Endothelial cell of umbilical vein (primary cell): ENCODE data around the gene TRIM71. TPM values are rescaled to one million over a fixed set of nuclear protein-coding genes. Genes with fewer than 3 reads are reported as not detected.

Source experiments
- BruUV-seq: library from RNA; stranded (reverse); fragments of 400-500 nt; replicated peaks from 2 replicates; lab custom pipeline; 2021; lab: Mats Ljungman, UMichigan
- CTCF ChIA-PET: fragments of 300-600, 350-600 bp; sonication (Branson Sonifier 250); formaldehyde crosslinking; loops from one replicate; lab custom pipeline; 2021; ENCODE audit warnings: antibody characterized with exemption, inconsistent platforms; lab: Charles Lee
- POLR2A ChIA-PET: fragments of 300-600, 350-600 bp; sonication (Branson Sonifier 250); formaldehyde crosslinking; loops from one replicate; lab custom pipeline; 2021; ENCODE audit warnings: antibody characterized with exemption, inconsistent platforms; lab: Charles Lee
- DNase-seq: peaks from one replicate; pipeline ENCODE4 v3.0.0-alpha.2; 2011; ENCODE audit warnings: low read depth, low spot score
- FAIRE-seq: peaks from 2 replicates; lab custom pipeline; 2011; peaks lifted over from hg19 to GRCh38; lab: Jason Lieb, UNC
- H2AFZ ChIP-seq: 2 replicates; pipeline ENCODE4 v1.6.0; 2012; ENCODE audit warnings: low read depth, low read length, control low read depth, inconsistent platforms
- H3K27ac ChIP-seq: 2 replicates; pipeline ENCODE4 v1.5.1; 2011; ENCODE audit warnings: low read depth, mild to moderate bottlenecking, control low read depth, low read length, moderate library complexity; ENCODE audit not compliant: insufficient read depth
- H3K27me3 ChIP-seq, 2 experiments: 2 replicates each; pipeline versions ENCODE4 v1.6.0 to v1.6.1; 2011; ENCODE audit warnings: low read length in 2 of 2, mixed read lengths in 1 of 2; ENCODE audit not compliant: control insufficient read depth in 2 of 2, insufficient read depth in 2 of 2
- H3K36me3 ChIP-seq, 2 experiments: 2 replicates in 1 of 2; 3 replicates in 1 of 2; pipeline ENCODE4 v1.5.1; 2011; ENCODE audit warnings: low read length in 2 of 2, mild to moderate bottlenecking in 1 of 2, moderate library complexity in 1 of 2; ENCODE audit not compliant: control insufficient read depth in 2 of 2, insufficient read depth in 2 of 2; ENCODE audit errors: extremely low read depth in 1 of 2
- H3K4me1 ChIP-seq: 3 replicates; pipeline ENCODE4 v1.5.1; 2011; ENCODE audit warnings: mild to moderate bottlenecking, low read length; ENCODE audit not compliant: control insufficient read depth, insufficient read depth; ENCODE audit errors: extremely low read depth
- H3K4me2 ChIP-seq: 2 replicates; pipeline ENCODE4 v1.6.1; 2011; ENCODE audit warnings: low read length, control low read depth, mixed read lengths; ENCODE audit not compliant: insufficient read depth
- H3K4me3 ChIP-seq, 3 experiments: fragments of 200-600 bp in 1 of 3; sonication (generic), shearing (Covaris generic) in 1 of 3; replicated peaks in 1 of 3; 2 replicates each; pipeline ENCODE4 v1.5.1; 2011 to 2016; ENCODE audit warnings: control low read depth in 3 of 3, low read length in 3 of 3, mild to moderate bottlenecking in 2 of 3, inconsistent platforms in 1 of 3, low read depth in 1 of 3, moderate library complexity in 1 of 3; ENCODE audit not compliant: insufficient read depth in 1 of 3
- H3K79me2 ChIP-seq: 2 replicates; pipeline ENCODE4 v1.6.0; 2012; ENCODE audit warnings: low read length, inconsistent platforms; ENCODE audit not compliant: control insufficient read depth, insufficient read depth
- H3K9ac ChIP-seq: replicated peaks from 2 replicates; pipeline ENCODE3; 2011; ENCODE audit warnings: low read length, control low read depth; ENCODE audit not compliant: insufficient read depth; ENCODE audit errors: extremely low read depth
- H3K9me1 ChIP-seq: replicated peaks from 3 replicates; pipeline ENCODE4 v1.6.0; 2011; ENCODE audit warnings: mild to moderate bottlenecking, low read length; ENCODE audit not compliant: control insufficient read depth, insufficient read depth; ENCODE audit errors: extremely low read depth
- H3K9me3 ChIP-seq: replicated peaks from 2 replicates; pipeline ENCODE4 v1.5.1; 2012; ENCODE audit warnings: low read length, inconsistent platforms; ENCODE audit not compliant: control insufficient read depth, insufficient read depth
- H4K20me1 ChIP-seq: replicated peaks from 2 replicates; pipeline ENCODE3; 2011; ENCODE audit warnings: mild to moderate bottlenecking, low read length; ENCODE audit not compliant: control insufficient read depth, insufficient read depth; ENCODE audit errors: extremely low read depth
- CTCF ChIP-seq, 2 donors: IDR thresholded peaks; 1 replicate in 1 of 2; 2 replicates in 1 of 2; pipeline ENCODE4 v1.5.1; 2011; ENCODE audit warnings: low read length in 2 of 2, mild to moderate bottlenecking in 2 of 2, moderate library complexity in 2 of 2, control low read depth in 1 of 2, inconsistent platforms in 1 of 2, low read depth in 1 of 2; ENCODE audit not compliant: insufficient read depth in 1 of 2; ENCODE audit errors: extremely low read depth in 1 of 2
- FOS ChIP-seq: IDR thresholded peaks from 2 replicates; pipeline ENCODE4 v1.6.1; 2011; ENCODE audit warnings: mild to moderate bottlenecking, low read length, moderate library complexity, borderline replicate concordance; ENCODE audit not compliant: insufficient read depth
- GATA2 ChIP-seq: IDR thresholded peaks from 2 replicates; pipeline ENCODE4 v1.7.0; 2011; ENCODE audit warnings: low read depth, mild to moderate bottlenecking, moderate library complexity, mixed read lengths, low read length; ENCODE audit not compliant: insufficient read length, insufficient read depth
- JUN ChIP-seq: IDR thresholded peaks from 2 replicates; pipeline ENCODE4 v1.6.1; 2011; ENCODE audit warnings: borderline replicate concordance, low read depth; ENCODE audit not compliant: insufficient read length, insufficient read depth
- POLR2AphosphoS5 ChIP-seq: IDR thresholded peaks from 2 replicates; pipeline ENCODE4 v1.6.1; 2012; ENCODE audit warnings: low read depth, mild to moderate bottlenecking, control low read depth, low read length, moderate library complexity; ENCODE audit not compliant: insufficient read depth
- dilution Hi-C: fragments of 300-500 bp; cut with MboI; formaldehyde crosslinking; loops from one replicate; pipeline ENCODE4 v1.15.0; 2019; ENCODE audit warnings: low sequenced_read_pairs; ENCODE audit not compliant: extremely low pct_ligation_motif_present
- intact Hi-C: fragments of 100-400 bp; cut with micrococcal nuclease; formaldehyde crosslinking; loops from one replicate; pipeline ENCODE4 v1.10.0; 2022
- polyA plus RNA-seq, 4 experiments: library from polyadenylated mRNA; depleted of rRNA in 3 of 4; stranded (reverse) in 3 of 4; unstranded in 1 of 4; fragments of >200 nt; gene quantifications; 2 replicates each; pipeline versions ENCODE4 v1.2.1 to v1.2.3, GENCODE V29; 2011 to 2012; ENCODE audit warnings: missing spikeins in 1 of 4
- total RNA-seq: library from RNA; stranded (reverse); gene quantifications from 2 replicates; pipeline ENCODE4 v1.2.3, GENCODE V29; 2021

Gene TRIM71
- total and polyA plus RNA-seq, 2 donors (not counting 3 experiments of a cell fraction or from before 2014, with no cell fraction given) = not detected

GRCh38 chr3:32862936-32863487 lies 45.2 kb downstream of the TRIM71 start:
- H4K20me1 ChIP-seq = no peaks in the 10 kb centered on the region
- BruUV-seq = no TSS peak
- no peak overlapping the region for H3K4me3 ChIP-seq
- no peaks in the 10 kb centered on the region for H3K79me2 ChIP-seq
- CTCF ChIA-PET = interaction anchor here (0.6 to 1.1 kb wide), 2 partner anchors 10 to 50 kb away, joined by 3 to 4 read pairs; no protein-coding TSS in a partner anchor
- no peaks in the 10 kb centered on the region for H3K9me1 ChIP-seq
- H2AFZ ChIP-seq = no peak overlapping the region
- H3K27me3 ChIP-seq = peaks cover 0 to 2% of the 10 kb centered on the region in 2 experiments
- dilution Hi-C loops (no loop called here), intact Hi-C loops (no loop called here)
- DNase-seq = no peak
- no peaks in the 10 kb centered on the region for H3K4me1 ChIP-seq
- TF ChIP-seq FOS (no peak), JUN (no peak)
- no peak for FAIRE-seq
- no peaks in the 10 kb centered on the region for H3K36me3 ChIP-seq
- POLR2A ChIA-PET = no interaction called here
- no peak overlapping the region for H3K9ac ChIP-seq
- no peaks in the 10 kb centered on the region for H3K9me3 ChIP-seq
- no peak overlapping the region for H3K27ac ChIP-seq
- H3K4me2 ChIP-seq = no peak overlapping the region

GRCh38 chr3:32865383-32865782 lies 47.6 kb downstream of the TRIM71 start:
- DNase-seq (peak; percentile 18), FAIRE-seq (no peak)
- H3K9me1 ChIP-seq = no peaks in the 10 kb centered on the region
- H3K4me2 ChIP-seq = no peak overlapping the region
- H2AFZ ChIP-seq = no peak overlapping the region
- POLR2A ChIA-PET = no interaction called here
- no peak overlapping the region for H3K27ac ChIP-seq
- no peaks in the 10 kb centered on the region for H3K36me3 ChIP-seq
- no TSS peak for BruUV-seq
- no peaks in the 10 kb centered on the region for H3K79me2 ChIP-seq
- no peak overlapping the region for H3K4me3 ChIP-seq
- no peaks in the 10 kb centered on the region for H4K20me1 ChIP-seq
- intact Hi-C loops (no loop called here), dilution Hi-C loops (no loop called here)
- peaks cover 0 to 2% of the 10 kb centered on the region in 2 experiments for H3K27me3 ChIP-seq
- H3K9ac ChIP-seq = no peak overlapping the region
- H3K4me1 ChIP-seq = no peaks in the 10 kb centered on the region
- CTCF ChIA-PET = no interaction called here
- no peaks in the 10 kb centered on the region for H3K9me3 ChIP-seq
- TF ChIP-seq POLR2AphosphoS5 = no peak
- peak; percentile 30 for TF ChIP-seq GATA2
- no peak for TF ChIP-seq CTCF (IDR thresholded peaks at IDR 0.05; ENCODE audit: extremely low read depth in 1 of 2, insufficient read depth in 1 of 2, low read depth in 1 of 2, low read length in 2 of 2)
